HCT116 (cell line): ENCODE measurements around the gene GPM6B. TPM values are rescaled to one million over a fixed set of nuclear protein-coding genes. Genes with fewer than 3 reads are reported as not detected.

Experiments used
- ATAC-seq: fragments of 200-7000 bp; cut with Tn5 transposase; 2 replicates; pipeline ENCODE4 v1.9.1; 2020; ENCODE audit warnings: mild to moderate bottlenecking, moderate library complexity
- BruUV-seq: library from RNA; stranded (reverse); fragments of 400-500 nt; replicated peaks from 2 replicates; lab custom pipeline; 2021; lab: Mats Ljungman, UMichigan
- CTCF ChIA-PET: fragments of 300-600 bp; sonication (Branson Sonifier 250); formaldehyde crosslinking; loops from one replicate; lab custom pipeline; 2021; ENCODE audit warnings: antibody characterized with exemption; lab: Charles Lee
- POLR2A ChIA-PET: fragments of 300-600, 350-600 bp; sonication (Branson Sonifier 250); formaldehyde crosslinking; loops from one replicate; lab custom pipeline; 2021; ENCODE audit warnings: antibody characterized with exemption; lab: Charles Lee
- RAD21 ChIA-PET, 2 experiments: fragments of 300-600 bp; sonication (Branson Sonifier 250); formaldehyde crosslinking; loops; one replicate each; lab custom pipeline; 2023; ENCODE audit warnings: low total read pairs in 2 of 2; ENCODE audit not compliant: uncharacterized antibody in 2 of 2, unreplicated experiment in 2 of 2, low non-redundant PET in 1 of 2; lab: Charles Lee
- DNase-seq: peaks from one replicate; pipeline ENCODE4 v3.0.0-alpha.2; 2010; ENCODE audit warnings: low read depth, low spot score
- H2AFZ ChIP-seq: fragments of 200-600 bp; shearing (Covaris generic), sonication (generic); 2 replicates; pipeline ENCODE4 v1.6.1; 2017; ENCODE audit warnings: low read depth, mixed run types, mixed read lengths, antibody characterized with exemption, low read length; ENCODE audit not compliant: poor library complexity, severe bottlenecking
- H3K27ac ChIP-seq: 2 replicates; pipeline ENCODE4 v1.5.1; 2012; ENCODE audit warnings: low read depth, low read length
- H3K27me3 ChIP-seq: fragments of 200-600 bp; sonication (generic); 2 replicates; pipeline ENCODE4 v1.6.1; 2016; ENCODE audit warnings: mixed run types, low read length, mixed read lengths; ENCODE audit not compliant: insufficient read depth
- H3K36me3 ChIP-seq, 2 experiments: fragments of 200-500 bp in 1 of 2; fragments of 200-600 bp in 1 of 2; sonication (Bioruptor generic) in 1 of 2; sonication (generic) in 1 of 2; 2 replicates each; pipeline versions ENCODE4 v1.5.1 to v1.6.1; 2014 to 2016; ENCODE audit warnings: low read length in 2 of 2, inconsistent platforms in 1 of 2, mixed read lengths in 1 of 2, mixed run types in 1 of 2; ENCODE audit not compliant: insufficient read depth in 2 of 2, control insufficient read depth in 1 of 2
- H3K4me1 ChIP-seq, 2 experiments: fragments of 200-600 bp in 1 of 2; sonication (generic) in 1 of 2; 2 replicates each; pipeline versions ENCODE4 v1.5.1 to v1.6.1; 2012 to 2017; ENCODE audit warnings: low read length in 2 of 2, inconsistent platforms in 1 of 2, mild to moderate bottlenecking in 1 of 2, mixed read lengths in 1 of 2, mixed run types in 1 of 2, moderate library complexity in 1 of 2; ENCODE audit not compliant: insufficient read depth in 2 of 2, control insufficient read depth in 1 of 2
- H3K4me2 ChIP-seq: fragments of 200-600 bp; sonication (generic); 2 replicates; pipeline ENCODE4 v1.6.1; 2017; ENCODE audit warnings: mixed run types, low read length, mixed read lengths
- H3K4me3 ChIP-seq, 2 experiments: fragments of 200-600 bp in 1 of 2; sonication (generic) in 1 of 2; replicated peaks in 1 of 2; 2 replicates each; pipeline ENCODE4 v1.5.1; 2011 to 2016; ENCODE audit warnings: low read length in 2 of 2, control low read depth in 1 of 2, low read depth in 1 of 2, mild to moderate bottlenecking in 1 of 2, mixed read lengths in 1 of 2, mixed run types in 1 of 2
- H3K79me2 ChIP-seq: fragments of 200-600 bp; sonication (generic); 2 replicates; pipeline ENCODE4 v1.6.1; 2017; ENCODE audit warnings: mild to moderate bottlenecking, mixed run types, low read length, moderate library complexity, mixed read lengths; ENCODE audit not compliant: insufficient read depth
- H3K9ac ChIP-seq: fragments of 200-600 bp; sonication (generic); 2 replicates; pipeline ENCODE4 v1.6.1; 2016; ENCODE audit warnings: low read length, mixed read lengths
- H3K9me2 ChIP-seq: fragments of 200-600 bp; sonication (generic), shearing (Covaris generic); 2 replicates; pipeline ENCODE4 v1.6.1; 2017; ENCODE audit warnings: mixed run types, mild to moderate bottlenecking, moderate library complexity; ENCODE audit not compliant: insufficient read depth
- H3K9me3 ChIP-seq, 2 experiments: fragments of 200-500 bp in 1 of 2; fragments of 200-600 bp in 1 of 2; sonication (Bioruptor generic) in 1 of 2; sonication (generic) in 1 of 2; 2 replicates each; pipeline ENCODE4 v1.6.1; 2014 to 2017; ENCODE audit warnings: low read length in 2 of 2, mixed read lengths in 2 of 2, inconsistent platforms in 1 of 2, low read depth in 1 of 2, mild to moderate bottlenecking in 1 of 2, mixed run types in 1 of 2, moderate library complexity in 1 of 2; ENCODE audit not compliant: control insufficient read depth in 1 of 2, insufficient read depth in 1 of 2
- H4K20me1 ChIP-seq: fragments of 200-600 bp; sonication (generic), shearing (Covaris generic); 2 replicates; pipeline ENCODE4 v1.6.1; 2017; ENCODE audit warnings: mixed run types, mild to moderate bottlenecking, moderate library complexity; ENCODE audit not compliant: insufficient read depth
- CBX3 ChIP-seq: IDR thresholded peaks from 2 replicates; pipeline ENCODE4 v1.6.1; 2012; ENCODE audit warnings: low read depth
- ELF1 ChIP-seq: IDR thresholded peaks from 2 replicates; pipeline ENCODE4 v1.6.1; 2012; ENCODE audit warnings: low read depth, borderline replicate concordance
- EZH2phosphoT487 ChIP-seq: fragments of 200-600 bp; IDR thresholded peaks from 2 replicates; pipeline ENCODE4 v1.6.1; 2018; ENCODE audit warnings: antibody characterized with exemption, borderline replicate concordance
- MAX ChIP-seq: IDR thresholded peaks from 2 replicates; pipeline ENCODE4 v1.6.1; 2012
- POLR2A ChIP-seq: IDR thresholded peaks from 2 replicates; pipeline ENCODE4 v1.7.0; 2011; ENCODE audit warnings: borderline replicate concordance; ENCODE audit not compliant: insufficient read depth, insufficient read length; ENCODE audit errors: extremely low read depth
- POLR2AphosphoS5 ChIP-seq: IDR thresholded peaks from 2 replicates; pipeline ENCODE4 v1.6.1; 2011; ENCODE audit warnings: mild to moderate bottlenecking, low read depth, low read length, moderate library complexity
- REST ChIP-seq: IDR thresholded peaks from 2 replicates; pipeline ENCODE4 v1.6.1; 2012; ENCODE audit warnings: low read depth
- intact Hi-C: fragments of 100-400 bp; cut with micrococcal nuclease; formaldehyde crosslinking; loops from 2 replicates; pipeline ENCODE4 v1.10.0; 2022
- total RNA-seq: library from RNA; stranded (reverse); gene quantifications from one replicate; pipeline ENCODE4 v1.2.1, GENCODE V29; 2021; ENCODE audit not compliant: unreplicated experiment
- TF ChIP-seq, protein P1 (sequence below), 3 experiments: fragments of 200-600 bp in 1 of 3; sonication (generic) in 1 of 3; IDR thresholded peaks in 2 of 3; conservative IDR thresholded peaks in 1 of 3; 2 replicates each; pipeline ENCODE4 v1.5.1; 2012 to 2017; ENCODE audit warnings: low read depth in 2 of 3, low read length in 2 of 3, antibody characterized with exemption in 1 of 3, borderline replicate concordance in 1 of 3, control low read depth in 1 of 3, mild to moderate bottlenecking in 1 of 3, mixed read lengths in 1 of 3, mixed run types in 1 of 3, moderate library complexity in 1 of 3; ENCODE audit not compliant: insufficient read depth in 1 of 3

The GPM6B gene
- total RNA-seq, 1 experiment from 2014 or later: 0.07 TPM

- H3K9me2 ChIP-seq: no peaks in the 10 kb centered on the region
- H3K27ac ChIP-seq: no peak overlapping the region
- ChIA-PET CTCF (no interaction called here), RAD21 (no interaction called here), POLR2A (no interaction called here)
- intact Hi-C loops: no loop called here
- peaks cover 0 to 7% of the 10 kb centered on the region in 2 experiments; a peak in 2 of 4 replicates for H3K36me3 ChIP-seq
- DNase-seq (no peak), ATAC-seq (no peak)
- H3K4me1 ChIP-seq: no peaks in the 10 kb centered on the region
- H2AFZ ChIP-seq: no peak overlapping the region
- no peak overlapping the region for H3K4me3 ChIP-seq
- TF ChIP-seq POLR2A (no peak), EZH2phosphoT487 (no peak), CBX3 (no peak), POLR2AphosphoS5 (no peak), MAX (no peak), ELF1 (no peak), REST (no peak)
- TF ChIP-seq, protein P1, sequence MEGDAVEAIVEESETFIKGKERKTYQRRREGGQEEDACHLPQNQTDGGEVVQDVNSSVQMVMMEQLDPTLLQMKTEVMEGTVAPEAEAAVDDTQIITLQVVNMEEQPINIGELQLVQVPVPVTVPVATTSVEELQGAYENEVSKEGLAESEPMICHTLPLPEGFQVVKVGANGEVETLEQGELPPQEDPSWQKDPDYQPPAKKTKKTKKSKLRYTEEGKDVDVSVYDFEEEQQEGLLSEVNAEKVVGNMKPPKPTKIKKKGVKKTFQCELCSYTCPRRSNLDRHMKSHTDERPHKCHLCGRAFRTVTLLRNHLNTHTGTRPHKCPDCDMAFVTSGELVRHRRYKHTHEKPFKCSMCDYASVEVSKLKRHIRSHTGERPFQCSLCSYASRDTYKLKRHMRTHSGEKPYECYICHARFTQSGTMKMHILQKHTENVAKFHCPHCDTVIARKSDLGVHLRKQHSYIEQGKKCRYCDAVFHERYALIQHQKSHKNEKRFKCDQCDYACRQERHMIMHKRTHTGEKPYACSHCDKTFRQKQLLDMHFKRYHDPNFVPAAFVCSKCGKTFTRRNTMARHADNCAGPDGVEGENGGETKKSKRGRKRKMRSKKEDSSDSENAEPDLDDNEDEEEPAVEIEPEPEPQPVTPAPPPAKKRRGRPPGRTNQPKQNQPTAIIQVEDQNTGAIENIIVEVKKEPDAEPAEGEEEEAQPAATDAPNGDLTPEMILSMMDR (IDR thresholded peaks at IDR 0.05 in 2 of 3, conservative IDR thresholded peaks at IDR 0.05 in 1 of 3; ENCODE audit: borderline replicate concordance in 1 of 3, insufficient read depth in 1 of 3, low read depth in 2 of 3, low read length in 2 of 3): no peak
- H3K9ac ChIP-seq: no peak overlapping the region
- BruUV-seq: no TSS peak
- H4K20me1 ChIP-seq: no peaks in the 10 kb centered on the region
- no peaks in the 10 kb centered on the region for H3K79me2 ChIP-seq
- no peaks in the 10 kb centered on the region for H3K9me3 ChIP-seq
- no peak overlapping the region for H3K4me2 ChIP-seq
- no peaks in the 10 kb centered on the region for H3K27me3 ChIP-seq
These were observed 64.2 kb downstream of the GPM6B start for GRCh38 chrX:13752646-13753045.
